ENCODE data around the gene NUDT1.

DNA sequence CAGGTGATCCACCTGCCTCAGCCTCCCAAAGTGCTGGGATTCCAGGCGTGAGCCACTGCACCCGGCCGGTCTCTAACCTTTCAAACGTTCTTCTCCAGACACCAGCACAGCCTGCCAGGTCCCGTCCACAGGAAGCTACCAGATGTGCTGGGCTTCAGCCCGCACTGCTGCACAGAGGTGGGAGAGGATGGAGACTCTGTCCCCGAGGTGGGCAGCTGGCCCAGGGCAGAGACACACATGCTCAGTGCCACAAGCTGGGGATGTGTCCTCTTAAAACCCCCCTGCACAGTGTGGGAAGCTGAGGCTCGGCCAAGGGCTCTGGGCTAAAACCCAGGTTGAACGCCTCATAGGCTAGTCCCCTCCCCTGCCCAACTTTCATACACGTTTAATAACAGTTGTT is 9.4 kb downstream of the NUDT1 start:
- TF ChIP-seq CTCF (conservative IDR thresholded peaks at IDR 0.05; ENCODE audit: low read depth in 2 of 2) (no peak), POLR2AphosphoS5 (IDR thresholded peaks at IDR 0.05; ENCODE audit: low read depth) (no peak), EZH2phosphoT487 (IDR thresholded peaks at IDR 0.05; ENCODE audit: unreplicated experiment) (no peak), REST (IDR thresholded peaks at IDR 0.05; ENCODE audit: unreplicated experiment) (no peak), CREB1 (CRISPR knock-in tag; IDR thresholded peaks at IDR 0.05; ENCODE audit: low read depth) (no peak), ZNF331 (CRISPR knock-in tag; IDR thresholded peaks at IDR 0.05; ENCODE audit: low read depth) (no peak), JUNB (IDR thresholded peaks at IDR 0.05; ENCODE audit: unreplicated experiment) (no peak), EZH2 (IDR thresholded peaks at IDR 0.05; ENCODE audit: low read depth, unreplicated experiment) (no peak), ZNF114 (CRISPR knock-in tag; IDR thresholded peaks at IDR 0.05) (no peak), STAT1 (IDR thresholded peaks at IDR 0.05; ENCODE audit: unreplicated experiment) (no peak), ETS1 (IDR thresholded peaks at IDR 0.05) (no peak)

Data from GM23338 (cell line).